Measurements from ENCODE around the gene TBC1D2B.

GRCh38 chr15:78071383-78071782 lies 6.1 kb downstream of the TBC1D2B start:
- TF ChIP-seq EZH2phosphoT487 (IDR thresholded peaks at IDR 0.05; ENCODE audit: low read length) (no peak), CTCF (IDR thresholded peaks at IDR 0.05; ENCODE audit: low read length) (no peak)
